ENCODE measurements around the gene G0S2. TPM values are rescaled to one million over a fixed set of nuclear protein-coding genes. Genes with fewer than 3 reads are reported as not detected.
A peak's percentile ranks its signal among the peaks of the same experiment; 100 is the strongest.

G0S2 gene
- polyA plus RNA-seq, 6 donors from 2014 or later = 1.4 to 4.7 TPM; not detected in 4

DNA sequence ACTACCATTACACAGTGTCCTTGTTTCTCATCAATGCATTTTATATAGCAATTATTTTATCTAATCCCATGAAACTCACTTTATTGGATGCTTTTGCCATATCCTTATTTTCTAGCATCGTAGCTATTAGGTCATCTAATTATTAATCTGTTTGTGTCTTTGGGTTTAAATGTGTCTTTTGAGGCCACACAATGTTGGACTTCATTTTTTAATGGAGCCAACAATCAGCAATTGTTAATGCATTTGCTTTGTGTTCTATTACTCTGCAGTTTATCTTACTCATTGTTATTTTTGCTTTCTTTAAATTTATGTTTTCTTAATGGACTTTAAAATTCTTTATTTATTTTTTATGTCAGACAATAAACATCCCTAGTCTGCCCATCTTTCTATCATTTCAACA, 27.6 kb downstream of the G0S2 start:
- Mint-ChIP-seq H3K9me3 (peaks cover 0 to 2% (median 0%) of the 10 kb centered on the region in 7 donors), H3K27me3 (peaks cover 29 to 52% (median 40%) of the 10 kb centered on the region in 3 donors)

DNA sequence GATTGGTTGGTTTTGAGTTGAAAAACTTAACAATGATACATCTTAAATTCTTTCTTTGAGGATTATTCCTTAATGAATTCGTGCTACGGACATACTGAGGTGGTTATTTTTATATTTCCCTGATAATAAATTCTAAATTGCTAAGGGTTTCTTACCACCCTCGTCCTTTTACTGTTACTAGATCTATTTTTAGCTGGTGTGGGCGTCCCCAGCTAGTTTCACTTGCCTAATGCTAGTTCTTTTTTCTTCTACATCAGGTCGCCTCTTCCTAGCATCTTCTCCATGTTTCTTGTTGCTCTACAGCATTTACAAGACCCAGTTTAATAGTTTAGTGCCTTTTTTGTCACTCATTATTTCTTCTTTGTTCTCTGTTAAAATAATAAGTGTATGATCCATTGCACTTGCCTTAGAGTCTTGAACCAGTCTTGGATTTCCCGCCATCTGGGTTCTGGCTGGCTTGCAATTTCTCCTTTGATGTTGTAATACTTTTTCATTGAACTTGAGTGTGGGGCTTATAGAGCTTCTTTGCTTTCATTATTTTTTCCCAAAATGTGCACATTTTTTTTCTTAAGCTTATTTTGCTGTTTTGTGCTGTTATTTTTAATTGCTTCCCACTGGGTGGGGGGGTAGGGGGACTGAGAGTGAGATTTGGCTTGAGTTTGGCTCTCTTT, 28.8 kb downstream of the G0S2 start:
- peaks cover 0 to 9% (median 7%) of the 10 kb centered on the region in 3 donors for H3K4me1 Mint-ChIP-seq
- H3K4me3 Mint-ChIP-seq = no peak overlapping the region
- DNase-seq = no peak
- H3K27ac Mint-ChIP-seq = peak overlapping the region in 1 of 6 donors; percentile 55
- H3K9me3 Mint-ChIP-seq = peaks cover 0 to 2% (median 0%) of the 10 kb centered on the region in 7 donors
- no peaks in the 10 kb centered on the region for H3K36me3 Mint-ChIP-seq
- ATAC-seq (ENCODE audit: low read depth in 2 of 2) = no peak
- peaks cover 27 to 48% (median 37%) of the 10 kb centered on the region in 3 donors for H3K27me3 Mint-ChIP-seq

More for the DNA sequence above, 27.6 kb downstream of the G0S2 start:
- Mint-ChIP-seq H3K27ac (no peak overlapping the region), H3K4me1 (peaks cover 0 to 9% (median 7%) of the 10 kb centered on the region in 3 donors), H3K36me3 (no peaks in the 10 kb centered on the region), H3K4me3 (no peak overlapping the region)
- no peak for DNase-seq
- no peak for ATAC-seq (ENCODE audit: low read depth in 2 of 2)

DNA sequence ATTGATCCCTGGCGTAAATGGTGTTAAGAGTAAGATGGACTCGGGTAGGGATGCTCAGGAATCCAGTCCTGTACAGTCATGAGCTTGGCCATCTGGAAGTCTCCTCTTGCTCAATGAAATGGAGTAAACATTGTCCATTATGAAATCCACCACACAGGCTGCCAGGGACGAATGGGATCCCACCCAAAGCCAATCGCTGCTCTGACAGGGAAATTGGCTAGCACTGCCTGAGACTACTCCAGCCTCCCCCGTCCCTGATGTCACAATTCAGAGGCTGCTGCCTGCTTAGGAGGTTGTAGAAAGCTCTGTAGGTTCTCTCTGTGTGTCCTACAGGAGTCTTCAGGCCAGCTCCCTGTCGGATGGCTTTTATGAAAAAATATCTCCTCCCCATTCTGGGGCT, 29.4 kb downstream of the G0S2 start, which contains the start of gene HSD11B1:
HSD11B1 (plus strand) TSS at position 263 of the 400 bp plus-strand sequence; CDS start at position 360, 97 bp downstream.
- no peak for DNase-seq
- H3K27me3 Mint-ChIP-seq = peaks cover 20 to 50% (median 36%) of the 10 kb centered on the region in 3 donors
- no peak within 1 kb of the TSS for H3K4me3 Mint-ChIP-seq
- H3K4me1 Mint-ChIP-seq = peaks cover 0 to 9% (median 7%) of the 10 kb centered on the region in 3 donors
- ATAC-seq (ENCODE audit: low read depth in 2 of 2) = no peak
- H3K27ac Mint-ChIP-seq = peak within 1 kb of the TSS in 1 of 6 donors; percentile 55
- H3K36me3 Mint-ChIP-seq = no peaks in the 10 kb centered on the region
- H3K9me3 Mint-ChIP-seq = peaks cover 0 to 2% (median 0%) of the 10 kb centered on the region in 7 donors

DNA sequence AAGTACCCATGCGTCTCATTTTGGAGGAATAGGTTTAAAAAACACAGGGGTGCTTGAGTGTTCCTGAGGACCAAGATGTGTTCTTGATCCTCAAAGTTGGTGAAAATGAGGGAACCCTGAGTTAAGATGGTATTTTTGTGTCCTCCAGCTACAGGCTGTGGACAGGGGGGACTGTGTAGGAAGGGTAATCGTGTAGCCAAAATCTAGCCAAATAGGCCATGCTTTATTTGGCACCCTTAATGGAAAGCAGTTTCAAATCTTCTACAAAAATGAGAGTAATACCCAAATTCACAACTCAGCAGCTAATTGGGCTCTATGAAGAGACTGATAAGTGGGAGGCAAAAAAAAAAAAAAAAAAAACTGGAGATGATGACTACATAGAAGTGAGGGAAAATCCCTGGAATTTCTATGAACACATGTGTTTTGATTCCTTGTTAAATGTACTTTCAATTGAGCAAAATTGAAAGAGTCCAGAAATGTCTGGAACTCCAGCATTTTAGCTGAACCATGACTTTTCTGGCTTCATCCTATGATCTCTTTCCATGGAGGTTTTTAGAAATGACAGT, 29.9 kb downstream of the G0S2 start:
- ATAC-seq (ENCODE audit: low read depth in 2 of 2) (no peak), DNase-seq (no peak)
- no peak overlapping the region for H3K27ac Mint-ChIP-seq
- H3K9me3 Mint-ChIP-seq = peaks cover 0 to 2% (median 0%) of the 10 kb centered on the region in 7 donors
- H3K4me3 Mint-ChIP-seq = no peak overlapping the region
- no peaks in the 10 kb centered on the region for H3K36me3 Mint-ChIP-seq
- peaks cover 0 to 9% (median 7%) of the 10 kb centered on the region in 3 donors for H3K4me1 Mint-ChIP-seq
- peaks cover 20 to 56% (median 38%) of the 10 kb centered on the region in 3 donors for H3K27me3 Mint-ChIP-seq

DNA sequence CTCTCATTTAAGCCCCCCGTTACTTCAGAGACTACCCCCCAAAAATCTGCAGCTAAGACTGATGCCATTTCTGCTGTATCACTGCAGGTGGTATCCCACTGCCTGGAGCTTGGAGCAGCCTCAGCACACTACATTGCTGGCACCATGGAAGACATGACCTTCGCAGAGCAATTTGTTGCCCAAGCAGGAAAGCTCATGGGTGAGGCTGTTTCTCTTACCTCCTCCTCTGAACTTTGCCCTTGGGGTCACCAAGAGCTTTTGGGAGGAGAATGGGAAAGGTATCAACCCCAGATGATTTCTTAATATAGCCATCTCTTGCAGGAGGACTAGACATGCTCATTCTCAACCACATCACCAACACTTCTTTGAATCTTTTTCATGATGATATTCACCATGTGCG, 31.4 kb downstream of the G0S2 start:
- Mint-ChIP-seq H3K9me3 (peaks cover 0 to 4% (median 0%) of the 10 kb centered on the region in 7 donors), H3K27me3 (peaks cover 12 to 60% (median 45%) of the 10 kb centered on the region in 3 donors), H3K4me1 (peaks cover 0 to 9% (median 7%) of the 10 kb centered on the region in 3 donors), H3K27ac (no peak overlapping the region), H3K4me3 (no peak overlapping the region), H3K36me3 (no peaks in the 10 kb centered on the region)
- ATAC-seq (ENCODE audit: low read depth in 2 of 2) (no peak), DNase-seq (no peak)

DNA sequence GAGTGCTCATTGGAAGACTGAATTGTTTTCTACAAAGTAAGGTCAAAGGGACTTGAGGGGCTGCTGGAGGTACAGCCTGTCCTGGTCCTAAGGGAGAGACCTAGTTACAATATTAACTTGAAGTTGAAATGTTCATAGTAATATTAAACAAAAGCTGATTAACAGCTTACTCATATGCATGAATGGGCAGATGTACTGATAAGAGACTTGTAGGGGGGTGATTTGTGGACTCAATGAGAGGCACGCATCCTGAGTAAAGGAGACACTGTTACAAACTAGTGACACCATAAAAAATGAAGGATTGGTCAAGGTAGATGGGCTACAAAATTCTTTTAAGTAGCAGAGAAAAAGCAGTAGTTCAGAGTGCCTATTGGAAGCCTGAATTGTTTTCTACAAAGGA, 32.1 kb downstream of the G0S2 start:
- no peaks in the 10 kb centered on the region for H3K36me3 Mint-ChIP-seq
- H3K27me3 Mint-ChIP-seq = peaks cover 9 to 58% (median 52%) of the 10 kb centered on the region in 3 donors
- H3K4me3 Mint-ChIP-seq = no peak overlapping the region
- H3K4me1 Mint-ChIP-seq = peaks cover 0 to 9% (median 7%) of the 10 kb centered on the region in 3 donors
- H3K9me3 Mint-ChIP-seq = peaks cover 0 to 4% (median 0%) of the 10 kb centered on the region in 7 donors
- ATAC-seq (ENCODE audit: low read depth in 2 of 2) (no peak), DNase-seq (no peak)
- H3K27ac Mint-ChIP-seq = no peak overlapping the region

DNA sequence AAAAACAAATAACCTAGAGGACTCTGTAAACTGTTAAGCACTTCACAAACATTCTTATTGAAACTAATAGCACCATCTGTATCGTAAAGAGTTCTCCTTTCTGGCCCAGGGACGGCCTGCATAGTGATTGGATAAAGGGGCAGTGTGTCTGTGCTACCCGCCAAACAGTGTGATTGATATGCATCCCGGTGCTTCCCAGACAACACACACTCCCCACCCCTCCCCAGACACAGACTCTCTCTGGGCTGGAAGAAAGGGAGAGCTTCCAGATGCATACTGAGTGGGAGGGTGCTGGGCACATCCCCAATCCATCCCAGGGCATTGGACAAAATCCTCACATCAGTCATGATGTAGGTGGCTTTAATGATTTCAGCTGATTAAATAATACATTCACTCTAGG, 33.1 kb downstream of the G0S2 start:
- H3K27me3 Mint-ChIP-seq = peaks cover 9 to 58% (median 52%) of the 10 kb centered on the region in 3 donors
- ATAC-seq (ENCODE audit: low read depth in 2 of 2) = no peak
- peaks cover 0 to 4% (median 0%) of the 10 kb centered on the region in 7 donors for H3K9me3 Mint-ChIP-seq
- no peaks in the 10 kb centered on the region for H3K36me3 Mint-ChIP-seq
- DNase-seq = no peak
- no peak overlapping the region for H3K4me3 Mint-ChIP-seq
- H3K4me1 Mint-ChIP-seq = peaks cover 0 to 9% (median 7%) of the 10 kb centered on the region in 3 donors
- no peak overlapping the region for H3K27ac Mint-ChIP-seq

DNA sequence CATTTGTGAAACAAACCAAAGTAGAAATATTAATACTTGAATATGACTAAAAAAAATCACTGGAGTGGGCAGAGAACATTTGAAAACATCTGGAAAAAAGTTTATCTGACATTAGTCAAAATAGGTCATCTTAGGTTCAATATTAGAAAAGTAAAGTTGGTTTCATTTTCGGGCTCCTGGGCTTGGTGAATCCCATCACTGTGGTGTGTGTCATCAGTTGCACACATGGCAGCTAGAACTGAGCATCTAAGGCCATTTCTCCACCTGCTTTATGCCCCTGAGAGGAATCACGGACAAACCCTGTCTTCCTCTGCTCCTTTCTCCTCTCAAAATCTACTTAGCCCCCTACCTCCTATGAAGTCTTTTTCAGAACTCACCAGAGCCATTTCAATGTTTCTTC, 34.9 kb downstream of the G0S2 start:
- no peak overlapping the region for H3K27ac Mint-ChIP-seq
- H3K4me1 Mint-ChIP-seq = no peaks in the 10 kb centered on the region
- H3K27me3 Mint-ChIP-seq = peaks cover 12 to 61% (median 49%) of the 10 kb centered on the region in 3 donors
- no peak overlapping the region for H3K4me3 Mint-ChIP-seq
- H3K9me3 Mint-ChIP-seq = peaks cover 0 to 2% (median 0%) of the 10 kb centered on the region in 7 donors
- H3K36me3 Mint-ChIP-seq = no peaks in the 10 kb centered on the region
- ATAC-seq (ENCODE audit: low read depth in 2 of 2) (no peak), DNase-seq (no peak)

DNA sequence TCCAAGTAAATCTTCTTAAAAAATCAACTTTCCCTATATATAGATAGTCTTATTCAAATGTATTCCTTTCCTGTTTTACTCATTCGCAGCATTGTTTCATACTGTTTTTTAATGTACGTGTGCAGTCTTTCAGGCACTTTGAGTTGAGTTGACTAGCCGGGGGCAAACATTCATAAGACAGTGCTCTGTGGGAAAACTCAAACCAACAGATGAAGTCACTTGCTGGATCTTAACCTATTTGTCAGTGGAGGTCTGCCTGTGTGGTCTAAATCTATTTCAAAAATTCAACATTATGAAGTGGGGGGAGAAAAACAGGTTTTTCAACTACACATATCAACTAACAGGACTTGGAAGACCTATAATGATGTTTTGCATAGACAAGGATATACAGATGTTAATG, 35.6 kb downstream of the G0S2 start:
- H3K4me3 Mint-ChIP-seq = no peak overlapping the region
- H3K27ac Mint-ChIP-seq = no peak overlapping the region
- peaks cover 19 to 60% (median 41%) of the 10 kb centered on the region in 3 donors for H3K27me3 Mint-ChIP-seq
- H3K4me1 Mint-ChIP-seq = no peaks in the 10 kb centered on the region
- no peak for DNase-seq
- ATAC-seq (ENCODE audit: low read depth in 2 of 2) = no peak
- peaks cover 0 to 2% (median 0%) of the 10 kb centered on the region in 7 donors for H3K9me3 Mint-ChIP-seq
- no peaks in the 10 kb centered on the region for H3K36me3 Mint-ChIP-seq

DNA sequence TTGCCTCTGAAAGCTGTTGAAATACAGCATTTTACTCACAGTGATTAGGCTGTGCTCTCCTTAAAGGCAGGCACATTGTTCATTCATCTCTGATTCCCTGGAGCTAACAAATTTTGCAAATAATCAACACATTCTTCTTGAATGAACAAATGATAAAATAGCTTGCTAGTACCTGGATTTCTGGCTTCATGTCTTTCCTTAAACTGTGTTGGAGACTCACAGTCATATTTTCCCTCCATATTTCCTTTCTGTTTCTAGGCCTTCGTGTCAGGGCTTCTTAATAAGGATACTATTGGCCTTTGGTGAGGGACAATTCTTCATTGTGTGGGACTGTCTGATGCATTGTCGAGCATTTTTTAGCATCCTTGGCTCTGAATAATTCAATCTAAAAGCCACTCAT, 39.1 kb downstream of the G0S2 start:
- no peaks in the 10 kb centered on the region for H3K4me1 Mint-ChIP-seq
- no peak overlapping the region for H3K27ac Mint-ChIP-seq
- ATAC-seq (ENCODE audit: low read depth in 2 of 2) (no peak), DNase-seq (no peak)
- no peaks in the 10 kb centered on the region for H3K36me3 Mint-ChIP-seq
- peaks cover 14 to 38% (median 37%) of the 10 kb centered on the region in 3 donors for H3K27me3 Mint-ChIP-seq
- H3K9me3 Mint-ChIP-seq = peaks cover 0 to 4% (median 3%) of the 10 kb centered on the region in 7 donors
- no peak overlapping the region for H3K4me3 Mint-ChIP-seq

DNA sequence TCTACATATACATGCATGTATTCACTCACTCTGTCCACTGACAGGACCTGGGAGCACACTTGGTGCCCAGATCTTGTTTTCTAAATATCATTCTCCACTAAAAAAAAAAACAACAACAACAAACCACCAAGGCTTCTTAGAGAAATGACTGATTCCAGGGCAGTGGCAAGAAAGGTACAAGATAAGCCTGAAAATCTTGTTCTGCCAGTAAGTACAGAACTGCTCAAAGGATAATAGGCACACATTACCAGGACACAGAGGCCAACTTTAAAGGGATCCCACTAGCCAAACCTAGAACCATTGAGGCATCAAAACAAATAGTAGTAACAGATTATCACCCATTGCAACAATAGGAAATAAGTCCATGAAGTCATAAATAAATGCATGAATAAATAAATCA, 40.1 kb downstream of the G0S2 start:
- ATAC-seq (ENCODE audit: low read depth in 2 of 2) = no peak
- H3K4me3 Mint-ChIP-seq = no peak overlapping the region
- peaks cover 0 to 6% (median 4%) of the 10 kb centered on the region in 7 donors for H3K9me3 Mint-ChIP-seq
- DNase-seq = no peak
- H3K36me3 Mint-ChIP-seq = no peaks in the 10 kb centered on the region
- peaks cover 14 to 36% (median 29%) of the 10 kb centered on the region in 3 donors for H3K27me3 Mint-ChIP-seq
- no peak overlapping the region for H3K27ac Mint-ChIP-seq
- H3K4me1 Mint-ChIP-seq = no peaks in the 10 kb centered on the region

DNA sequence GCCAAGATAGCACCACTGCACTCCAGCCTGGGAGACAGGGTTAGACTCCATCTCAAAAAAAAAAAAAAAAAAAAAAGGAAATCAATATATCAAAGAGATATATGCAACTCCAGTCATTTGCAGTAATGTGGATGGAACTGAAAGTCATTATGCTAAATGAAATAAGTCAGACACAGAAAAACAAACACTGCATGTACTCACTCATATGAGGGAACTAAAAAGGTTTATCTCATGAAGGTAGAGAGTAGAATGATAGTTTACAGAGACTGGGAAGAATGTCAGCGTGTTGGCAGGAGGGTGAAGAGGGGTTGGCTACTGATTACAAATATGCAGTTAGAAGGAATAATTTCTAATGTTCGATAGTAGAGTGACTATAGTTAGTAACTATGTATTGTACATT, 42.6 kb downstream of the G0S2 start:
- Mint-ChIP-seq H3K27ac (no peak overlapping the region), H3K27me3 (peaks cover 14 to 21% (median 16%) of the 10 kb centered on the region in 3 donors), H3K9me3 (peaks cover 0 to 6% (median 4%) of the 10 kb centered on the region in 7 donors), H3K4me1 (no peaks in the 10 kb centered on the region), H3K36me3 (no peaks in the 10 kb centered on the region), H3K4me3 (no peak overlapping the region)
- DNase-seq = no peak
- no peak for ATAC-seq (ENCODE audit: low read depth in 2 of 2)

DNA sequence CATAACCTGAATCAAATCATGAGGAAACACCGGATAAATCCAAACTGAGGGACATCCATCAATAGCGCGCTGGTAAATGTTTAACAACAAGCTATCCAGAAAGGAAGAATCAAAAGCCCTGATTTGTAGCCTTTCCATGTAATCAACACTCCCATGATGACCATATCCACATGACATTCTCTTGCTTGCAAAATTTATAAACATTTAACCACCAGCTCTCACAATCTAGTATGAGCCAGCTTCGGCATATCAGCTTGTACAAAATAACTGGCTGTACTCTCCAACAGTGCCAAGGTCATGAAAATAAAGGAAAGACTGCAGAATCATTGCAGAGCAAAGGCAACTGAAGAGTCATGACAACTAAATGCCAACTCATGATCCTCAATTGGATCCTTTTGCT, 45.1 kb downstream of the G0S2 start:
- DNase-seq (no peak), ATAC-seq (ENCODE audit: low read depth in 2 of 2) (no peak)
- Mint-ChIP-seq H3K9me3 (peaks cover 0 to 6% (median 4%) of the 10 kb centered on the region in 7 donors), H3K4me1 (no peaks in the 10 kb centered on the region), H3K4me3 (no peak overlapping the region), H3K36me3 (no peaks in the 10 kb centered on the region), H3K27ac (no peak overlapping the region), H3K27me3 (peaks cover 4 to 16% (median 8%) of the 10 kb centered on the region in 3 donors)

DNA sequence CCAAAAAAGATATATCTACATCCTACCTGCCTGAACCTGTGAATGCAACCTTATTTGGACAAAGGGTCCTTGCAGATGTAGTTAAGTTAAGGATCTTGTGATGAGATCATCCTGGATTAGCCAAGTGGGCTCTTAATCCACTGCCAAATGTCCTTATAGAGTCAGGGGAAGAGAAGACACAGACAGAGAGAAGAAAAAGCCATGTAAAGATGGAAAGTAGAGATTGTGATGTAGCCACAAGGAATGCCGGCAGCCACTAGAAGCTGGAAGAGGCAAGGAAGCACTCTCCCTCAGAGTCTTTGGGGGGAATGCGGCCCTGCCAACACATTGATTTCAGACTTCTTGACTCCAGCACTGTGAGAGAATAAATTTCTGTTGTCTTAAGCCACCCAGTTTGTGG, 45.6 kb downstream of the G0S2 start:
- H3K4me3 Mint-ChIP-seq = no peak overlapping the region
- DNase-seq = no peak
- no peak for ATAC-seq (ENCODE audit: low read depth in 2 of 2)
- H3K27ac Mint-ChIP-seq = no peak overlapping the region
- no peaks in the 10 kb centered on the region for H3K4me1 Mint-ChIP-seq
- H3K9me3 Mint-ChIP-seq = peaks cover 0 to 6% (median 4%) of the 10 kb centered on the region in 7 donors
- no peaks in the 10 kb centered on the region for H3K36me3 Mint-ChIP-seq
- peaks cover 0 to 16% (median 4%) of the 10 kb centered on the region in 3 donors for H3K27me3 Mint-ChIP-seq
